Glutamatergic neuron (in vitro differentiated cells): ENCODE measurements around the gene NTRK3. TPM values are rescaled to one million over a fixed set of nuclear protein-coding genes. Genes with fewer than 3 reads are reported as not detected.

Source experiments
- DNase-seq: peaks from one replicate; pipeline ENCODE4 v3.0.0; 2022
- H3K27ac Mint-ChIP-seq: one replicate; pipeline ENCODE4 v1.8.0; 2020; ENCODE audit warnings: mild to moderate bottlenecking, mixed read lengths, inconsistent platforms; ENCODE audit not compliant: unreplicated experiment
- H3K27me3 Mint-ChIP-seq: one replicate; pipeline ENCODE4 v1.8.0; 2020; ENCODE audit warnings: mild to moderate bottlenecking, moderate library complexity, mixed read lengths, inconsistent platforms; ENCODE audit not compliant: unreplicated experiment
- H3K36me3 Mint-ChIP-seq: one replicate; pipeline ENCODE4 v1.8.0; 2020; ENCODE audit warnings: mild to moderate bottlenecking, mixed read lengths, inconsistent platforms; ENCODE audit not compliant: unreplicated experiment
- H3K4me1 Mint-ChIP-seq: one replicate; pipeline ENCODE4 v1.8.0; 2020; ENCODE audit warnings: mild to moderate bottlenecking, low read depth, mixed read lengths, inconsistent platforms; ENCODE audit not compliant: unreplicated experiment
- H3K4me3 Mint-ChIP-seq: one replicate; pipeline ENCODE4 v1.8.0; 2020; ENCODE audit warnings: mild to moderate bottlenecking, mixed read lengths, inconsistent platforms; ENCODE audit not compliant: unreplicated experiment
- H3K9me3 Mint-ChIP-seq: one replicate; pipeline ENCODE4 v1.8.0; 2020; ENCODE audit warnings: mild to moderate bottlenecking, moderate library complexity, mixed read lengths, inconsistent platforms; ENCODE audit not compliant: unreplicated experiment
- total RNA-seq: library from RNA; stranded (reverse); fragmentation: NEBNext Ultra II Directional; extraction: Animal tissue kit (Norgen Biotek cat#: 25700); gene quantifications from one replicate; pipeline ENCODE4 v1.2.1, GENCODE V29; 2021; ENCODE audit not compliant: unreplicated experiment
- TF ChIP-seq, protein P1 (sequence below): fragments of 200-600 bp; sonication (generic); IDR thresholded peaks from one replicate; pipeline ENCODE4 v1.5.0; 2021; ENCODE audit not compliant: partially characterized antibody, unreplicated experiment

Gene NTRK3
- total RNA-seq, 1 donor from 2014 or later = 9.5 TPM

DNA sequence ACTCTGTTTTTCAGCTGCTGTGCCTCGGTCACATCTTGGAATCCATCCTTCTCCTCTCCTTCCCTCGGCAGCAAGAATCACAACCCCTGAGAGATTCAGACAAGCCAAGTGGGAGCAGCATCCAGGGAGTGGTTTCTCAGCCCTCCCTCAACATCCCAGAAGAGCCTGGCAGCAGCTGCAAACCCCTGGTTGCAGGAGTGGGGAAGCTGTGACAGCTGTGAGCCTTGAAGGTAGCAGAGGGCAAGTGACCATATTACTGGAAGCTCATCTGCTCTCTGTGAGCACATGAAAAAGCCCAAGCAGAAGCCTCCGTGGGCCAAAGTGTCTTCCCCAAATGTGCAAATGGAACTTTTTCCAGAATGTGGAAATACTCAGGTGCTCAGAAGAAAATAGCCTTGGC lies 312.9 kb downstream of the NTRK3 start:
- TF ChIP-seq, protein P1, sequence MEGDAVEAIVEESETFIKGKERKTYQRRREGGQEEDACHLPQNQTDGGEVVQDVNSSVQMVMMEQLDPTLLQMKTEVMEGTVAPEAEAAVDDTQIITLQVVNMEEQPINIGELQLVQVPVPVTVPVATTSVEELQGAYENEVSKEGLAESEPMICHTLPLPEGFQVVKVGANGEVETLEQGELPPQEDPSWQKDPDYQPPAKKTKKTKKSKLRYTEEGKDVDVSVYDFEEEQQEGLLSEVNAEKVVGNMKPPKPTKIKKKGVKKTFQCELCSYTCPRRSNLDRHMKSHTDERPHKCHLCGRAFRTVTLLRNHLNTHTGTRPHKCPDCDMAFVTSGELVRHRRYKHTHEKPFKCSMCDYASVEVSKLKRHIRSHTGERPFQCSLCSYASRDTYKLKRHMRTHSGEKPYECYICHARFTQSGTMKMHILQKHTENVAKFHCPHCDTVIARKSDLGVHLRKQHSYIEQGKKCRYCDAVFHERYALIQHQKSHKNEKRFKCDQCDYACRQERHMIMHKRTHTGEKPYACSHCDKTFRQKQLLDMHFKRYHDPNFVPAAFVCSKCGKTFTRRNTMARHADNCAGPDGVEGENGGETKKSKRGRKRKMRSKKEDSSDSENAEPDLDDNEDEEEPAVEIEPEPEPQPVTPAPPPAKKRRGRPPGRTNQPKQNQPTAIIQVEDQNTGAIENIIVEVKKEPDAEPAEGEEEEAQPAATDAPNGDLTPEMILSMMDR = no peak
- Mint-ChIP-seq H3K27ac (no peak overlapping the region), H3K4me1 (no peaks in the 10 kb centered on the region), H3K4me3 (no peak overlapping the region), H3K36me3 (no peaks in the 10 kb centered on the region), H3K27me3 (no peaks in the 10 kb centered on the region), H3K9me3 (peaks cover 2% of the 10 kb centered on the region)
- no peak for DNase-seq

DNA sequence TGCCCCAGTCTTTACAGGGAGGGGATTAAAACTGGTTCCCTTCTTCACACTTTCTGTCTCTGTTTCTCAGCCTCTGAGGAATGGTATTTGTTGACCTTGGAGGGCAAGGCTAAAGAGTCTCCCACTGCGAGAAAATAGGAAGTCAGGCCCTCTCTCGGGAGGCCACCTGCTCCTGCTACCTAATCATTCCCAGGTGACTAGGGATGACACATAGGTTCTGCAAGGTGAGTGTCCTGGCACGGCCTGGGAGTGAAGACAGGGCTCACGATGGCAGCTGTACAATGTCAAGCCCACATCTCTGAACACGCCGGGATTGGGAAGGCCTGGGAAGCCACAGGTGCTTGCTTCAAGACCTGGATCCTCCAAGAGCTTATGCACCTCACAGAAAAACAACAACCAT lies 314.2 kb downstream of the NTRK3 start:
- no peaks in the 10 kb centered on the region for H3K36me3 Mint-ChIP-seq
- no peaks in the 10 kb centered on the region for H3K27me3 Mint-ChIP-seq
- no peak overlapping the region for H3K4me3 Mint-ChIP-seq
- H3K4me1 Mint-ChIP-seq = no peaks in the 10 kb centered on the region
- H3K9me3 Mint-ChIP-seq = no peaks in the 10 kb centered on the region
- TF ChIP-seq, protein P1 = no peak
- DNase-seq = no peak
- no peak overlapping the region for H3K27ac Mint-ChIP-seq

DNA sequence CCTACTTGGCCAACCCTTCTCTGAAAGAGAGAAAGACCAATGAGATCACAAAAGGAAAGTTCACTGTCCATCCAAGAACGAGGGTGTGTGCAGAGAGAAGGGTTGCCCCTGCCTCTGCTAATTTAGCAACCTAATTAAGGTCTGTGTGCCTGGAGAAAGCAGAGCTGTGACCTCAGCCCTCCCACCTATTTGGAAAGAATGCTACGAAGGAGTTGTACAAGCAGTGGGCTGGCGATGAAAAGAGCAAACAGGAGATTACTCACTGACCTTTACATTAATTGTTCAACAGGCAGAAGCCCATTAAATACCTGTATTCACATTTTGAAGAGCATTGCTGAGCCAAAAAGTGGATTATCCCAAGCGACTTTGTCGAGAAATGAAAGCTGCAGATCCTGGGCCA lies 314.9 kb downstream of the NTRK3 start:
- Mint-ChIP-seq H3K9me3 (no peaks in the 10 kb centered on the region), H3K27me3 (no peaks in the 10 kb centered on the region), H3K27ac (no peak overlapping the region), H3K4me1 (no peaks in the 10 kb centered on the region), H3K4me3 (no peak overlapping the region), H3K36me3 (no peaks in the 10 kb centered on the region)
- TF ChIP-seq, protein P1 = no peak
- DNase-seq = no peak

DNA sequence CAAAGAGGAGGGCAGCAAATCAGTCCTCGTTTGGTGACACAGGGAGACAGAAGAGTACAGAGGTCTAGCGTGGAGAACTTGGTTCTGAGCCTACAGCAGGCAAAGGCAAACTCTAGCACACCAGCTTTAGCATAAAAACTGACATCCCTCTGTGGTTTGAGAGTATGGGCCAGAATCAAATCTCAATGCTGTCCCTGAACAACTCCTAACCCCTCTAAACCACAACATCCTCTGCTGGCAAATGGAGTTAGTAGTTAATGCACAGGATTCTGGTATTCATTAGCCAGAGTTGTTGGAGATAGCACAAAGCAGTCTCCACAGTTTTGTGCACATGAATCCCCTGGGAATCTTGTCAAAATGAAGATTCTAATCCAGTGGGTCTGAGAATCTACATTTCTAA lies 315.8 kb downstream of the NTRK3 start:
- H3K27me3 Mint-ChIP-seq = no peaks in the 10 kb centered on the region
- TF ChIP-seq, protein P1 = no peak
- no peaks in the 10 kb centered on the region for H3K36me3 Mint-ChIP-seq
- H3K9me3 Mint-ChIP-seq = no peaks in the 10 kb centered on the region
- no peak overlapping the region for H3K27ac Mint-ChIP-seq
- no peak for DNase-seq
- H3K4me3 Mint-ChIP-seq = no peak overlapping the region
- no peaks in the 10 kb centered on the region for H3K4me1 Mint-ChIP-seq

DNA sequence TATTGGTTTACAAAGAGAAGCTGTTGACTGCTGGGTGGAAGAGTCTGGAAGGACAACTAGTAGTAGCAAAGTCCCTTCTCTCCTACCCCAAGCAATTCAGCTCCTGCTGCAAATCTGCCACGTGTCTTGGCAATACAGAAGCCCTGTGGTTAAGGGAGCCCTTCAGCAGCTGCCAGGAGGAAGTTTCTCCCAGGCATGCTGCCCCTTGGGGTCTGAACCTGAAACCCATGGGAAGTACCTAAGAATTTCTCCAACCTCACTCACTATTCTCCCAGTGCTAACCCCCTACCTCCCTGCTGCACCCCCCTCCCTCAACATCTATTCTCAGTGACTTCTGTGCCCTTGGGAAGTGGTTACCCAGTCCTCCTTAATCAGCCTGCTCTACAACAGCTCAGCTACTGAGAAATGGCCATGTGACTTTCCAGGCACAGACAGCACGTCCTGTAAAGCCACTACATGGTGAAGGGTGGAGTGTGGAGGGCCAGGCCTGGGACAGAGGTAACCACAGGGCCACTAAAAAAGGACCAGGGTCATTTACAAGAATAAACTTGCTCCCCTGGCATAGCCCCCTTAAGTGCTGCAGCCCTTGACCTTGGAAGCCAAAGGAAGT lies 316.6 kb downstream of the NTRK3 start:
- Mint-ChIP-seq H3K4me1 (no peaks in the 10 kb centered on the region), H3K36me3 (no peaks in the 10 kb centered on the region), H3K27me3 (no peaks in the 10 kb centered on the region), H3K4me3 (no peak overlapping the region), H3K9me3 (no peaks in the 10 kb centered on the region), H3K27ac (no peak overlapping the region)
- TF ChIP-seq, protein P1 = no peak
- DNase-seq = no peak
